Neuronal stem cell (in vitro differentiated cells): Measurements from ENCODE around the gene TAS2R38.
"Not testable (repeated sequence)": the region's sequence is repeated elsewhere in the genome, so short reads cannot be mapped to it uniquely, and the experiment has no call there.

Experiments
- DNase-seq: peaks from one replicate; pipeline ENCODE4 v3.0.0-alpha.2; 2013; ENCODE audit warnings: low spot score
- H2AFZ ChIP-seq: one replicate; pipeline ENCODE4 v1.6.1; 2013; ENCODE audit warnings: mild to moderate bottlenecking, low read length, inconsistent platforms
- H2AK5ac ChIP-seq: 2 replicates; pipeline ENCODE4 v1.6.1; 2013; ENCODE audit warnings: low read depth, mild to moderate bottlenecking, inconsistent platforms, low read length, moderate library complexity, mixed read lengths
- H2BK120ac ChIP-seq: 2 replicates; pipeline ENCODE4 v1.6.1; 2013; ENCODE audit warnings: low read depth, mild to moderate bottlenecking, inconsistent platforms, low read length, moderate library complexity, mixed read lengths
- H2BK12ac ChIP-seq: one replicate; pipeline ENCODE4 v1.6.1; 2013; ENCODE audit warnings: low read length, inconsistent platforms
- H2BK15ac ChIP-seq: 2 replicates; pipeline ENCODE4 v1.6.1; 2013; ENCODE audit warnings: mild to moderate bottlenecking, low read length, inconsistent platforms, mixed read lengths
- H2BK5ac ChIP-seq: one replicate; pipeline ENCODE4 v1.6.1; 2013; ENCODE audit warnings: inconsistent platforms, mild to moderate bottlenecking, low read length, moderate library complexity
- H3K14ac ChIP-seq: one replicate; pipeline ENCODE4 v1.6.1; 2013; ENCODE audit warnings: low read length, inconsistent platforms
- H3K18ac ChIP-seq: 2 replicates; pipeline ENCODE4 v1.6.1; 2013; ENCODE audit warnings: low read length, inconsistent platforms
- H3K23ac ChIP-seq: 2 replicates; pipeline ENCODE4 v1.6.1; 2013; ENCODE audit warnings: low read depth, mild to moderate bottlenecking, mixed read lengths, low read length, inconsistent platforms; ENCODE audit not compliant: poor library complexity
- H3K27ac ChIP-seq: replicated peaks from 3 replicates; pipeline ENCODE4 v1.5.1; 2013; ENCODE audit warnings: low read length, inconsistent platforms
- H3K27me3 ChIP-seq, 3 experiments: 2 replicates each; pipeline ENCODE4 v1.6.1; 2013; ENCODE audit warnings: low read length in 3 of 3, mild to moderate bottlenecking in 2 of 3, inconsistent platforms in 1 of 3, low read depth in 1 of 3, mixed read lengths in 1 of 3, moderate library complexity in 1 of 3; ENCODE audit not compliant: control insufficient read depth in 3 of 3, insufficient read depth in 3 of 3
- H3K36me3 ChIP-seq, 2 donors: replicated peaks in 1 of 2; 2 replicates each; pipeline ENCODE4 v1.6.1; 2013; ENCODE audit warnings: low read length in 2 of 2; ENCODE audit not compliant: control insufficient read depth in 2 of 2, insufficient read depth in 2 of 2
- H3K4ac ChIP-seq: 2 replicates; pipeline ENCODE4 v1.6.1; 2013; ENCODE audit warnings: inconsistent platforms, mild to moderate bottlenecking, low read length, moderate library complexity
- H3K4me1 ChIP-seq, 2 donors: 1 replicate in 1 of 2; 2 replicates in 1 of 2; pipeline ENCODE4 v1.6.1; 2013; ENCODE audit warnings: low read length in 2 of 2, low read depth in 1 of 2; ENCODE audit not compliant: control insufficient read depth in 2 of 2, insufficient read depth in 1 of 2
- H3K4me2 ChIP-seq: one replicate; pipeline ENCODE4 v1.6.1; 2013; ENCODE audit warnings: mild to moderate bottlenecking, low read length, inconsistent platforms; ENCODE audit not compliant: insufficient read depth, poor library complexity, severe bottlenecking
- H3K4me3 ChIP-seq, 2 donors: 2 replicates each; pipeline ENCODE4 v1.5.1; 2013; ENCODE audit warnings: low read length in 2 of 2, mild to moderate bottlenecking in 2 of 2, inconsistent platforms in 1 of 2, moderate library complexity in 1 of 2
- H3K79me1 ChIP-seq: one replicate; pipeline ENCODE4 v1.6.1; 2013; ENCODE audit warnings: low read depth, mild to moderate bottlenecking, inconsistent platforms, low read length, moderate library complexity
- H3K9ac ChIP-seq: one replicate; pipeline ENCODE4 v1.6.1; 2013; ENCODE audit warnings: mild to moderate bottlenecking, low read depth, low read length, inconsistent platforms; ENCODE audit not compliant: poor library complexity
- H3K9me3 ChIP-seq, 2 donors: replicated peaks in 1 of 2; 2 replicates each; pipeline versions ENCODE3 to v1.6.1; 2013; ENCODE audit warnings: low read length in 2 of 2, mild to moderate bottlenecking in 2 of 2, inconsistent platforms in 1 of 2, low read depth in 1 of 2, mixed read lengths in 1 of 2, moderate library complexity in 1 of 2; ENCODE audit not compliant: control insufficient read depth in 2 of 2, insufficient read depth in 1 of 2
- H4K8ac ChIP-seq: one replicate; pipeline ENCODE4 v1.6.1; 2013; ENCODE audit warnings: low read depth, mild to moderate bottlenecking, inconsistent platforms, low read length, moderate library complexity
- H4K91ac ChIP-seq: one replicate; pipeline ENCODE4 v1.6.1; 2013; ENCODE audit warnings: low read length, low read depth, mild to moderate bottlenecking, inconsistent platforms; ENCODE audit not compliant: poor library complexity
- WGBS, 2 donors: extraction: QIAGEN DNeasy Blood & Tissue Kit; methylation state at CpG; one replicate each; pipeline ENCODE4 v1.1.7; 2013; ENCODE audit warnings: missing lambda C conversion rate in 2 of 2, mixed read lengths in 1 of 2; ENCODE audit not compliant: insufficient read length in 2 of 2, insufficient replicate concordance in 1 of 2; ENCODE audit errors: extremely low coverage in 2 of 2; 5-methylcytosine and 5-hydroxymethylcytosine counted together

TAS2R38 gene

DNA sequence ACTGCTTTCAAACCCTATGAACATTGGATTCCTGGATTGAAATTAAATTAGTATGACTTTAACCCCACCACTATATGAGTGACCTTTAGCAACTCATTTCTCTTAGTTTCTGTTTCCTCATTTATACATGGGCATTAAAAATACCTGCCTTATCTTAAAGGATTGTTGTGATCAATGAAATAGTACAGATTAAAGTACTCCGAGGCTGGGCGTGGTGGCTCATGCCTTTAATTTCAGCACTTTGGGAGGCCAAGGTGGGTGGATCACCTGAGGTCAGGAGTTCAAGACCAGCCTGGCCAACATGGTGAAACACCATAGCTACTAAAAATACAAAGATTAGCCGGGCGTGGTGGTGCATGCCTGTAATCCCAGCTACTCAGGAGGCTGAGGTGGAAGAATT, 14.2 kb upstream of the TAS2R38 start:
- not testable (repeated sequence) for H3K36me3 ChIP-seq, H4K8ac ChIP-seq, H4K91ac ChIP-seq, H3K4me1 ChIP-seq, H2AFZ ChIP-seq, H3K23ac ChIP-seq, H3K4me2 ChIP-seq, H3K4ac ChIP-seq, H2BK15ac ChIP-seq, H3K18ac ChIP-seq, H3K79me1 ChIP-seq, H2AK5ac ChIP-seq, H3K27me3 ChIP-seq, H3K14ac ChIP-seq, H3K27ac ChIP-seq, DNase-seq, H3K9ac ChIP-seq, H2BK5ac ChIP-seq, H3K9me3 ChIP-seq, H3K4me3 ChIP-seq, H2BK12ac ChIP-seq, H2BK120ac ChIP-seq
- WGBS, 2 donors, result no CpG with 5 or more reads among the region's 4 CpGs

DNA sequence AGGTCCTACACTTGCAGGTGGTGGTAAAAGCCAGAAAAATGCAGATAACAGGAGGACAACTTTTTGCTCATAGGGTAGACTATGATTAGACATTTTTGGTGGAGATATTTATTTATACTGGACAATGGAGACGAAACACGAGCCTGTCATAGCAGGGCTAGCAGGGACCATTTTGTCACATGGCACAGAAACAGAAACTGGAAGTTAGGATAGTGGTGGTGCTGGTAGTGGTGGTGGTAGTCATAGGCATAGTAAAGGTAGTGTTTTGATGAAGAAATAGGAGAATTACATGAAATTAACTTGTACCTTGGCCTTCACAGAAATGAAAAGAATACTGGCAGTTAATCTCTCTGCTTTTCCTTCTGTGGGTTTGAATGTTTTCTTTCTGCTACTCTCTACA, 13.3 kb upstream of the TAS2R38 start:
- no peak for DNase-seq
- H4K91ac ChIP-seq, result no peak overlapping the region
- H3K4ac ChIP-seq, result no peak overlapping the region
- no peaks in the 10 kb centered on the region for H3K36me3 ChIP-seq
- H2AFZ ChIP-seq, result no peak overlapping the region
- no peak overlapping the region for H2BK5ac ChIP-seq
- H3K79me1 ChIP-seq, result no peaks in the 10 kb centered on the region
- no peaks in the 10 kb centered on the region for H3K9me3 ChIP-seq
- H2BK15ac ChIP-seq, result no peak overlapping the region
- no peak overlapping the region for H4K8ac ChIP-seq
- H3K23ac ChIP-seq, result no peak overlapping the region
- H2BK120ac ChIP-seq, result no peak overlapping the region
- WGBS, 2 donors, result no CpG with 5 or more reads among the region's 2 CpGs
- H2BK12ac ChIP-seq, result no peak overlapping the region
- no peak overlapping the region for H3K18ac ChIP-seq
- no peak overlapping the region for H3K27ac ChIP-seq
- H3K14ac ChIP-seq, result no peak overlapping the region
- H3K9ac ChIP-seq, result no peak overlapping the region
- H3K4me1 ChIP-seq, result no peaks in the 10 kb centered on the region
- H3K4me2 ChIP-seq, result no peak overlapping the region
- H3K4me3 ChIP-seq, result no peak overlapping the region
- H2AK5ac ChIP-seq, result no peak overlapping the region
- no peaks in the 10 kb centered on the region for H3K27me3 ChIP-seq

DNA sequence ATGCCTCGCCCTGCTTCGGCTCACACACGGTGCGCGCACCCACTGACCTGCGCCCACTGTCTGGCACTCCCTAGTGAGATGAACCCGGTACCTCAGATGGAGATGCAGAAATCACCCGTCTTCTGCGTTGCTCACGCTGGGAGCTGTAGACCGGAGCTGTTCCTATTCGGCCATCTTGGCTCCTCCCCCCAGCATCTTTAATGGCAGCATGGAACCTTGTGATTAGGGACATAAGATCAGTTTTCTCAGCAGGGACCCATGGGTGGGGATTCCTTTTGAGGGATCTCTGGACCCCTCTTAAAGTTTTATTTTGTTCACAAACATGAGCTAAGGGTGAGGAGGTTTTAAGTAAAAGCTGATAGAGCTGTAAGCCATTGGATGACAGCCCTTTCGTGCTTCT, 12.4 kb upstream of the TAS2R38 start:
- not testable (repeated sequence) for H3K9me3 ChIP-seq, H3K27me3 ChIP-seq, DNase-seq, H3K18ac ChIP-seq, H3K4me1 ChIP-seq, H2BK120ac ChIP-seq, H3K4me3 ChIP-seq, H3K36me3 ChIP-seq, H3K9ac ChIP-seq, H3K4ac ChIP-seq, H3K14ac ChIP-seq, H3K4me2 ChIP-seq, H4K8ac ChIP-seq, H2AK5ac ChIP-seq, H3K79me1 ChIP-seq, H2BK5ac ChIP-seq, H2BK15ac ChIP-seq, H3K23ac ChIP-seq, H3K27ac ChIP-seq, H2BK12ac ChIP-seq, H4K91ac ChIP-seq
- peak overlapping the region; percentile 75 for H2AFZ ChIP-seq
- WGBS, 2 donors, result no CpG with 5 or more reads among the region's 13 CpGs

DNA sequence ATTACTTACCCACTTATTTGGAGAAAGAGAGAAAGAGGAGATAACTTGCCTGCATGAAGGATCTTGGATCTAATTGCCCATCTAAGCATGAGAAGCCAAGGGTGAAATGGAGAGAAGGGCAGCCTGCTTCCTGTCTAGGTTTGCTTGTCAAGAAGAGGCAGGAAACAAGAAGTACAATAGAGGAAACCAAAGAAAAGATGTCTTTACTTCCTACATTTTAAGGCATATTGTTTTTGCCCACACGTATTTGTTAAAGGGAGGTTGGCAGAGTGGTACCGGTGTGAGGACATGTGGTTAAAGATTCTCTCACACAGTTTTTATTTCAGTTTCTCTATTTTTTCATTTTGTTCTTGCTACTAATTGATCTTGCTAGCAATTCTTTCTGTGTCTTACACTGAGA, 6.0 kb upstream of the TAS2R38 start:
- Histone ChIP-seq H3K79me1 (no peaks in the 10 kb centered on the region), H2BK12ac (no peak overlapping the region), H2BK120ac (no peak overlapping the region), H2BK15ac (no peak overlapping the region), H3K4me1 (no peaks in the 10 kb centered on the region), H4K91ac (no peak overlapping the region), H3K9ac (no peak overlapping the region), H3K23ac (no peak overlapping the region), H3K4ac (no peak overlapping the region), H3K27me3 (no peaks in the 10 kb centered on the region), H2AK5ac (no peak overlapping the region), H3K9me3 (no peaks in the 10 kb centered on the region), H3K14ac (no peak overlapping the region), H3K4me3 (no peak overlapping the region), H3K18ac (no peak overlapping the region), H3K27ac (no peak overlapping the region), H4K8ac (no peak overlapping the region), H2AFZ (no peak overlapping the region), H2BK5ac (no peak overlapping the region), H3K36me3 (no peaks in the 10 kb centered on the region), H3K4me2 (no peak overlapping the region)
- no peak for DNase-seq
- no CpG with 5 or more reads among the region's 2 CpGs for WGBS, 2 donors
